H1 (cell line): ENCODE measurements around the gene JOSD2. TPM values are rescaled to one million over a fixed set of nuclear protein-coding genes. Genes with fewer than 3 reads are reported as not detected.

Experiments used
- CTCF ChIA-PET: fragments of 300-600 bp; sonication (Branson Sonifier 250); formaldehyde crosslinking; loops from one replicate; lab custom pipeline; 2021; ENCODE audit not compliant: partially characterized antibody; lab: Charles Lee
- POLR2A ChIA-PET: fragments of 300-600 bp; sonication (Branson Sonifier 250); formaldehyde crosslinking; loops from one replicate; lab custom pipeline; 2021; ENCODE audit warnings: inconsistent platforms; ENCODE audit not compliant: partially characterized antibody; lab: Charles Lee
- DNase-seq, 2 experiments: peaks; one replicate each; pipeline versions ENCODE4 v3.0.0 to v3.0.0-alpha.2; 2010 to 2022; ENCODE audit warnings: low spot score in 2 of 2, low read depth in 1 of 2, mixed read lengths in 1 of 2
- FAIRE-seq: peaks from 2 replicates; lab custom pipeline; 2011; peaks lifted over from hg19 to GRCh38; lab: Jason Lieb, UNC
- H2AFZ ChIP-seq: 2 replicates; pipeline ENCODE4 v1.8.1; 2012; ENCODE audit warnings: low read length, inconsistent platforms
- H2AK5ac ChIP-seq: 2 replicates; pipeline ENCODE4 v1.6.1; 2013; ENCODE audit warnings: low read depth, low read length
- H2BK120ac ChIP-seq: replicated peaks from 2 replicates; pipeline ENCODE3; 2013; ENCODE audit warnings: low read depth, low read length, inconsistent platforms
- H2BK12ac ChIP-seq: 2 replicates; pipeline ENCODE4 v1.6.1; 2013; ENCODE audit warnings: low read depth, low read length
- H2BK15ac ChIP-seq: 2 replicates; pipeline ENCODE4 v1.6.1; 2013; ENCODE audit warnings: low read length
- H2BK20ac ChIP-seq: 2 replicates; pipeline ENCODE4 v1.6.1; 2013; ENCODE audit warnings: low read length
- H2BK5ac ChIP-seq: 2 replicates; pipeline ENCODE4 v1.6.1; 2013; ENCODE audit warnings: low read depth, low read length
- H3K14ac ChIP-seq: 2 replicates; pipeline ENCODE4 v1.6.1; 2013; ENCODE audit warnings: inconsistent platforms; ENCODE audit not compliant: insufficient read length
- H3K18ac ChIP-seq: 2 replicates; pipeline ENCODE4 v1.6.1; 2013; ENCODE audit warnings: low read length; ENCODE audit errors: extremely low read depth
- H3K23ac ChIP-seq: 2 replicates; pipeline ENCODE4 v1.6.1; 2013; ENCODE audit warnings: inconsistent platforms; ENCODE audit not compliant: insufficient read length
- H3K23me2 ChIP-seq: 2 replicates; pipeline ENCODE4 v1.6.1; 2013; ENCODE audit warnings: low read depth, low read length
- H3K27ac ChIP-seq: 2 replicates; pipeline ENCODE4 v1.6.1; 2011; ENCODE audit warnings: low read depth, low read length, inconsistent platforms
- H3K27me3 ChIP-seq, 4 experiments: replicated peaks in 1 of 4; 1 replicate in 1 of 4; 2 replicates in 3 of 4; pipeline versions ENCODE4 v1.6.1 to v1.8.1; 2011 to 2013; ENCODE audit warnings: low read length in 3 of 4, mild to moderate bottlenecking in 3 of 4, inconsistent platforms in 2 of 4, mixed read lengths in 2 of 4, moderate library complexity in 1 of 4; ENCODE audit not compliant: control insufficient read depth in 3 of 4, insufficient read depth in 3 of 4; ENCODE audit errors: extremely low read depth in 1 of 4
- H3K36me3 ChIP-seq, 4 experiments: 2 replicates each; pipeline versions ENCODE4 v1.6.1 to v1.8.1; 2011 to 2013; ENCODE audit warnings: mild to moderate bottlenecking in 4 of 4, low read length in 3 of 4, moderate library complexity in 2 of 4, control low read depth in 1 of 4, inconsistent platforms in 1 of 4; ENCODE audit not compliant: insufficient read depth in 4 of 4, control insufficient read depth in 2 of 4
- H3K4ac ChIP-seq: replicated peaks from 2 replicates; pipeline ENCODE3; 2013; ENCODE audit warnings: low read length, low read depth, mixed read lengths, inconsistent platforms; ENCODE audit not compliant: insufficient read length
- H3K4me1 ChIP-seq, 4 experiments: replicated peaks in 1 of 4; 1 replicate in 1 of 4; 2 replicates in 3 of 4; pipeline versions ENCODE4 v1.6.1 to v1.8.1; 2011 to 2013; ENCODE audit warnings: low read length in 3 of 4, inconsistent platforms in 2 of 4, mixed read lengths in 1 of 4; ENCODE audit not compliant: insufficient read depth in 4 of 4, control insufficient read depth in 3 of 4
- H3K4me2 ChIP-seq, 2 experiments: 2 replicates each; pipeline versions ENCODE4 v1.6.1 to v1.8.1; 2011 to 2013; ENCODE audit warnings: low read depth in 2 of 2, low read length in 2 of 2, control low read depth in 1 of 2, inconsistent platforms in 1 of 2, mild to moderate bottlenecking in 1 of 2; ENCODE audit not compliant: insufficient read depth in 1 of 2
- H3K4me3 ChIP-seq, 4 experiments: fragments of 200-600, 300-600 bp in 1 of 4; sonication (generic), shearing (Covaris generic), sonication (Bioruptor Twin) in 1 of 4; 2 replicates each; pipeline versions ENCODE4 v1.5.1 to v1.8.1; 2011 to 2016; ENCODE audit warnings: low read length in 4 of 4, low read depth in 3 of 4, control low read depth in 2 of 4, inconsistent platforms in 2 of 4, mild to moderate bottlenecking in 2 of 4, mixed read lengths in 1 of 4, moderate library complexity in 1 of 4; ENCODE audit not compliant: insufficient read depth in 2 of 4; ENCODE audit errors: extremely low read depth in 1 of 4
- H3K56ac ChIP-seq: replicated peaks from 2 replicates; pipeline ENCODE3; 2013; ENCODE audit warnings: low read depth, mild to moderate bottlenecking, mixed read lengths, low read length, inconsistent platforms; ENCODE audit not compliant: insufficient read length
- H3K79me1 ChIP-seq: 2 replicates; pipeline ENCODE4 v1.6.1; 2013; ENCODE audit warnings: low read depth, low read length, control low read depth
- H3K79me2 ChIP-seq, 2 experiments: 2 replicates each; pipeline versions ENCODE4 v1.6.1 to v1.8.1; 2012 to 2013; ENCODE audit warnings: low read length in 2 of 2, mild to moderate bottlenecking in 2 of 2, inconsistent platforms in 1 of 2; ENCODE audit not compliant: insufficient read depth in 2 of 2, control insufficient read depth in 1 of 2
- H3K9ac ChIP-seq, 4 experiments: replicated peaks in 1 of 4; 1 replicate in 1 of 4; 2 replicates in 3 of 4; pipeline versions ENCODE4 v1.6.1 to v1.8.1; 2011 to 2013; ENCODE audit warnings: low read depth in 3 of 4, low read length in 3 of 4, control low read depth in 2 of 4, mild to moderate bottlenecking in 2 of 4, moderate library complexity in 2 of 4, inconsistent platforms in 1 of 4; ENCODE audit errors: extremely low read depth in 1 of 4
- H3K9me3 ChIP-seq, 2 experiments: 2 replicates each; pipeline versions ENCODE4 v1.6.1 to v1.8.1; 2012 to 2013; ENCODE audit warnings: mild to moderate bottlenecking in 2 of 2, moderate library complexity in 2 of 2, control low read depth in 1 of 2, inconsistent platforms in 1 of 2, low read depth in 1 of 2, low read length in 1 of 2, mixed read lengths in 1 of 2; ENCODE audit not compliant: insufficient read depth in 2 of 2
- H4K20me1 ChIP-seq, 2 experiments: replicated peaks in 1 of 2; 2 replicates each; pipeline versions ENCODE3 to v1.8.1; 2011 to 2013; ENCODE audit warnings: inconsistent platforms in 2 of 2, low read length in 2 of 2, mild to moderate bottlenecking in 1 of 2; ENCODE audit not compliant: insufficient read depth in 2 of 2, control insufficient read depth in 1 of 2
- H4K5ac ChIP-seq: 2 replicates; pipeline ENCODE4 v1.6.1; 2013; ENCODE audit warnings: low read length, low read depth, mixed read lengths, inconsistent platforms; ENCODE audit not compliant: insufficient read length
- H4K8ac ChIP-seq: 2 replicates; pipeline ENCODE4 v1.8.0; 2013; ENCODE audit warnings: mild to moderate bottlenecking, moderate library complexity, low read length, inconsistent platforms; ENCODE audit not compliant: insufficient read depth; ENCODE audit errors: extremely low read depth
- H4K91ac ChIP-seq: replicated peaks from 2 replicates; pipeline ENCODE3; 2013; ENCODE audit warnings: low read length, mixed read lengths, inconsistent platforms; ENCODE audit not compliant: insufficient read length
- CHD1 ChIP-seq: IDR thresholded peaks from 2 replicates; pipeline ENCODE4 v1.6.1; 2012; ENCODE audit warnings: low read depth, low read length, improper control_type of control experiment
- GTF2F1 ChIP-seq: IDR thresholded peaks from 2 replicates; pipeline ENCODE4 v1.6.1; 2012; ENCODE audit warnings: low read depth, low read length, improper control_type of control experiment, borderline replicate concordance
- RAD21 ChIP-seq, 2 experiments: IDR thresholded peaks in 1 of 2; conservative IDR thresholded peaks in 1 of 2; 2 replicates each; pipeline ENCODE4 v1.6.1; 2011; ENCODE audit warnings: low read depth in 2 of 2, low read length in 2 of 2, improper control_type of control experiment in 1 of 2, inconsistent platforms in 1 of 2, mild to moderate bottlenecking in 1 of 2, moderate library complexity in 1 of 2
- SP1 ChIP-seq: IDR thresholded peaks from 2 replicates; pipeline ENCODE4 v1.6.1; 2011; ENCODE audit warnings: low read depth, low read length
- TAF1 ChIP-seq: IDR thresholded peaks from 2 replicates; pipeline ENCODE4 v1.6.1; 2011; ENCODE audit warnings: mild to moderate bottlenecking, low read depth, low read length
- TCF12 ChIP-seq: IDR thresholded peaks from 2 replicates; pipeline ENCODE4 v1.6.1; 2011; ENCODE audit warnings: low read depth, mild to moderate bottlenecking, low read length
- TEAD4 ChIP-seq: IDR thresholded peaks from 2 replicates; pipeline ENCODE4 v1.6.1; 2012; ENCODE audit warnings: low read depth, low read length, inconsistent platforms, mixed read lengths
- ZNF274 ChIP-seq: IDR thresholded peaks from 2 replicates; pipeline ENCODE4 v1.7.0; 2012; ENCODE audit warnings: low read length, borderline replicate concordance; ENCODE audit errors: extremely low read depth
- WGBS, 2 experiments: shearing (Covaris generic) in 1 of 2; methylation state at CpG; one replicate each; pipeline versions ENCODE4 v1.1.6 to v1.1.7; 2013 to 2015; ENCODE audit warnings: low lambda C conversion rate in 2 of 2, mixed read lengths in 2 of 2, inconsistent platforms in 1 of 2, low coverage in 1 of 2, missing lambda C conversion rate in 1 of 2; ENCODE audit not compliant: insufficient replicate concordance in 2 of 2, insufficient coverage in 1 of 2, insufficient read length in 1 of 2; ENCODE audit errors: extremely low coverage in 1 of 2, missing lambda C conversion rate in 1 of 2; 5-methylcytosine and 5-hydroxymethylcytosine counted together
- polyA plus RNA-seq, 7 experiments: library from polyadenylated mRNA; depleted of rRNA in 3 of 7; stranded (reverse) in 5 of 7; unstranded in 2 of 7; fragments of >200 nt in 5 of 7; fragments of 200-250 nt in 2 of 7; gene quantifications; 1 replicate in 5 of 7; 2 replicates in 1 of 7; 4 replicates in 1 of 7; pipeline versions ENCODE4 v1.2.1 to v1.2.3, GENCODE V29; 2011 to 2013; ENCODE audit warnings: missing spikeins in 2 of 7, mixed read lengths in 2 of 7
- total RNA-seq: library from RNA; stranded (reverse); fragmentation: NEBNext Ultra II Directional; extraction: Animal tissue kit (Norgen Biotek cat#: 25700); gene quantifications from 2 replicates; pipeline ENCODE4 v1.2.1, GENCODE V29; 2021
- TF ChIP-seq, protein P1 (sequence below), 3 experiments: IDR thresholded peaks; 1 replicate in 2 of 3; 2 replicates in 1 of 3; pipeline versions ENCODE4 v1.5.1 to v1.6.1; 2011; ENCODE audit warnings: low read length in 3 of 3, mild to moderate bottlenecking in 3 of 3, inconsistent platforms in 2 of 3, low read depth in 1 of 3, moderate library complexity in 1 of 3; ENCODE audit not compliant: insufficient read depth in 1 of 3; ENCODE audit errors: control extremely low read depth in 1 of 3

The JOSD2 gene
- total and polyA plus RNA-seq, 2 of the 8 experiments (the other 6 are each of a cell fraction or from before 2014, with no cell fraction given): 1.9 to 6.6 TPM

DNA sequence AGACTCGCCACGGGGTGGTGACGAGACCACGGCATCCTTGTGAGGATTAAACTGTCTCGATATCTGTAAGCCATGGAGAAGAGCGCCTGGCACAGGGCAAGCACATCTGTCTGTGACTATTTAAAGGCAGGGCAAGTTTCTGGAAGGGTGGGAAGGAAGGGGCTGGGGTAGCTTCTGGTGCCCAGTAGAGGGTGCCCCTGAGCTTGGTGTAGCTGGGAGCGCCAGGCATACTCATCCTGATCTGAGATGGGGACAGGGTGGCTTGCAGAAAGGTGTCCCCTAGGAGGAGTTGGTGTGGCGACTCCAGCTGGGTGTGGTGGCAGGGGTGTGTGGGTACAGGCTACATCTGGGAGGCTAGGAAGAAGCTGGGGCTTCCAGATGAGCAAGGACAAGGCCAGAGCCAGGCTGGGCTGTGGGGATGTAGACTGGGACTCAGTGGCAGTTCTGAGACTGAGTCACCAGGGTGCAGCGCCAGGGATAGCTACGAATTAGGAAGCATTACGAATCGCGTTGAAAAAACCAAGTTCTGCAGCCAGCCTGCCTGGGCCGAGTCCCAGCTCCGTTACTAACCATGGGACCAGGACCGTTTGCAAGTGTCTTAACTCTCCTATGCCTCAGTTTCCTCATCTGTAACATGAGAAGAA, 25.8 kb upstream of the JOSD2 start:
- Histone ChIP-seq H3K27me3 (no peaks in the 10 kb centered on the region), H2AFZ (no peak overlapping the region), H4K8ac (no peak overlapping the region), H3K18ac (no peak overlapping the region), H2BK15ac (peak overlapping the region; percentile 46; the same call in 1 of the 2 replicates), H3K9ac (no peak overlapping the region; a peak in 1 of 7 replicates), H4K91ac (no peak overlapping the region), H4K5ac (no peak overlapping the region), H3K79me1 (no peaks in the 10 kb centered on the region), H3K4ac (no peak overlapping the region), H3K36me3 (0 out of 8 replicates have a peak, but pooled peaks cover 0 to 3% (median 0%) of the 10 kb centered on the region in 4 experiments), H4K20me1 (peaks cover 0 to 4% of the 10 kb centered on the region in 2 experiments), H3K4me2 (no peak overlapping the region), H3K14ac (no peak overlapping the region), H2BK120ac (no peak overlapping the region), H3K79me2 (no peaks in the 10 kb centered on the region), H3K27ac (no peak overlapping the region), H2BK5ac (no peak overlapping the region), H3K4me3 (no peak overlapping the region), H2AK5ac (no peak overlapping the region), H3K23ac (no peak overlapping the region), H2BK12ac (no peak overlapping the region), H3K4me1 (no peaks in the 10 kb centered on the region), H3K9me3 (peaks cover 0 to 3% of the 10 kb centered on the region in 2 experiments; a peak in 1 of 4 replicates), H3K56ac (no peak overlapping the region), H2BK20ac (no peak overlapping the region), H3K23me2 (no peaks in the 10 kb centered on the region; the same call in 1 of the 2 replicates)
- WGBS, 2 experiments: 87% methylated on average over 16 of the region's 16 CpGs; no CpG with 5 or more reads in 1 of the 2 experiments
- POLR2A ChIA-PET: interaction anchor here (1.3 to 2.0 kb wide), 3 partner anchors 19 to 243 kb away, joined by 3 to 8 read pairs (median 4); no protein-coding TSS in a partner anchor
- no peak for FAIRE-seq
- CTCF ChIA-PET: interaction anchor here (0.6 to 17.1 kb wide), 38 partner anchors 10 to 270 kb away, joined by 3 to 269 read pairs (median 7); partner anchors contain the start of genes ASPDH, JOSD2, NR1H2 and POLD1
- DNase-seq: no peak
- TF ChIP-seq SP1 (no peak), GTF2F1 (no peak), RAD21 (IDR thresholded peaks at IDR 0.05 in 1 of 2, conservative IDR thresholded peaks at IDR 0.05 in 1 of 2; ENCODE audit: low read depth in 2 of 2, low read length in 2 of 2) (0 out of 4 replicates have a peak, but pooled peaks of 1 of the 2 experiments have one; percentile 4), TEAD4 (no peak), TAF1 (no peak), ZNF274 (no peak), TCF12 (no peak), CHD1 (no peak)
- TF ChIP-seq, protein P1, sequence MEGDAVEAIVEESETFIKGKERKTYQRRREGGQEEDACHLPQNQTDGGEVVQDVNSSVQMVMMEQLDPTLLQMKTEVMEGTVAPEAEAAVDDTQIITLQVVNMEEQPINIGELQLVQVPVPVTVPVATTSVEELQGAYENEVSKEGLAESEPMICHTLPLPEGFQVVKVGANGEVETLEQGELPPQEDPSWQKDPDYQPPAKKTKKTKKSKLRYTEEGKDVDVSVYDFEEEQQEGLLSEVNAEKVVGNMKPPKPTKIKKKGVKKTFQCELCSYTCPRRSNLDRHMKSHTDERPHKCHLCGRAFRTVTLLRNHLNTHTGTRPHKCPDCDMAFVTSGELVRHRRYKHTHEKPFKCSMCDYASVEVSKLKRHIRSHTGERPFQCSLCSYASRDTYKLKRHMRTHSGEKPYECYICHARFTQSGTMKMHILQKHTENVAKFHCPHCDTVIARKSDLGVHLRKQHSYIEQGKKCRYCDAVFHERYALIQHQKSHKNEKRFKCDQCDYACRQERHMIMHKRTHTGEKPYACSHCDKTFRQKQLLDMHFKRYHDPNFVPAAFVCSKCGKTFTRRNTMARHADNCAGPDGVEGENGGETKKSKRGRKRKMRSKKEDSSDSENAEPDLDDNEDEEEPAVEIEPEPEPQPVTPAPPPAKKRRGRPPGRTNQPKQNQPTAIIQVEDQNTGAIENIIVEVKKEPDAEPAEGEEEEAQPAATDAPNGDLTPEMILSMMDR (IDR thresholded peaks at IDR 0.05; ENCODE audit: control extremely low read depth in 1 of 3, insufficient read depth in 1 of 3, low read depth in 1 of 3, low read length in 3 of 3): peak in 2 of 3 experiments; percentile 27 to 34; a peak in 2 of 4 replicates
